ENCODE data around the gene NABP2. TPM values are rescaled to one million over a fixed set of nuclear protein-coding genes. Genes with fewer than 3 reads are reported as not detected.

NABP2 gene
- total RNA-seq, 1 donor from 2014 or later: 40.5 TPM

DNA sequence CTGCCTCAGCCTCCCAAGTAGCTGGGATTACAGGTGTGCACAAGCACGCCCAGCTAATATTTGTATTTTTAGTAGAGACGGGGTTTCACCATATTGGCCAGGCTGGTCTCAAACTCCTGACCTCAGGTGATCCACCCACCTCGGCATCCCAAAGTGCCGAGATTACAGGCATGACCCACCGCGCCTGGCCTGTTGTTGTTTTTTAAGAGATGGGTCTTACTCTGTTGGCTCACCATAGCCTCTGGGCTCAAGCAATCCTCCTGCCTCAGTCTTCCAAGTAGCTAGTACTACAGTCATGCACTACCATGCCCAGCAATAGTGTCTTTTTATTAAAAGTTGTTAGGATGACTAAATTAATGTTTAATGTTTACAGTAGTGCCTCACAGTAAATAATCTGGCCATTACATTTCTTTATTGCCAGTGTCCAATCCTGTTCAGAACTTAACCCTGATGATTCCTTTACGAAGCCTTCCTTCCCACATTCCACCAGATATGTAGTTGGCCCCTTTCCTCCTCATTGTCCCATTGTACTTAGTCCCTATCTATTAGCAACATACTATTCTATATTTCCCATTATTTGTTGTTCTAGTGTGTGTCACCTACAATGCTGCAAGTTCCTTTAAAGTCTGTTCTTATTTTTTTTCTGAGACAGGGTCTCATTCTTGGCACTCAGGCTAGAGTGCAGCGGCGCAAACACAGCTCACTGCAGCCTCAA lies 26.1 kb upstream of the NABP2 start:
- no peak for FAIRE-seq
- TF ChIP-seq, protein P1, sequence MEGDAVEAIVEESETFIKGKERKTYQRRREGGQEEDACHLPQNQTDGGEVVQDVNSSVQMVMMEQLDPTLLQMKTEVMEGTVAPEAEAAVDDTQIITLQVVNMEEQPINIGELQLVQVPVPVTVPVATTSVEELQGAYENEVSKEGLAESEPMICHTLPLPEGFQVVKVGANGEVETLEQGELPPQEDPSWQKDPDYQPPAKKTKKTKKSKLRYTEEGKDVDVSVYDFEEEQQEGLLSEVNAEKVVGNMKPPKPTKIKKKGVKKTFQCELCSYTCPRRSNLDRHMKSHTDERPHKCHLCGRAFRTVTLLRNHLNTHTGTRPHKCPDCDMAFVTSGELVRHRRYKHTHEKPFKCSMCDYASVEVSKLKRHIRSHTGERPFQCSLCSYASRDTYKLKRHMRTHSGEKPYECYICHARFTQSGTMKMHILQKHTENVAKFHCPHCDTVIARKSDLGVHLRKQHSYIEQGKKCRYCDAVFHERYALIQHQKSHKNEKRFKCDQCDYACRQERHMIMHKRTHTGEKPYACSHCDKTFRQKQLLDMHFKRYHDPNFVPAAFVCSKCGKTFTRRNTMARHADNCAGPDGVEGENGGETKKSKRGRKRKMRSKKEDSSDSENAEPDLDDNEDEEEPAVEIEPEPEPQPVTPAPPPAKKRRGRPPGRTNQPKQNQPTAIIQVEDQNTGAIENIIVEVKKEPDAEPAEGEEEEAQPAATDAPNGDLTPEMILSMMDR (IDR thresholded peaks at IDR 0.05; ENCODE audit: insufficient read depth, low read length, severe bottlenecking): no peak

DNA sequence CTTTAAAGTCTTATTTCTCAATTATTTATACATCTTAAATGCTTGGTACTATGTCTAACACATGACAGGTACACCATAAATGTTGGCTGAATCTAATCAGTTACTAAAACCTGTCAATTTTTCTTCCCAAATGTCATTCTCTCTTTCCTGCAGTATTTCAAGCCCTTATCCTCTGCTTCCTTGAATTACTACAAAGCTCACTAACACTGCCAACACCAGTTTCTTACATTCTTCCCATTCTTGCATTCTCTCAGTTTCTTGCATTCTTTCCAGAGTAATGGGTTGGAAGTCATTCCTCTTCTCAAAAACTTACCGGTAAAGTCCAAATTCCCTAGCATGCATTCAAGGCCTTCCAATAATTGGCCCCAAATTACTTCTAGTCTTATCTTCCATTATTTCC lies 25.3 kb upstream of the NABP2 start:
- Histone ChIP-seq H3K4me3 (ENCODE audit: low read depth, low read length) (no peak overlapping the region), H3K27me3 (ENCODE audit: control insufficient read depth, insufficient read depth, low read length) (no peaks in the 10 kb centered on the region), H3K36me3 (ENCODE audit: control insufficient read depth, insufficient read depth, low read length) (no peaks in the 10 kb centered on the region)
- DNase-seq (ENCODE audit: low read depth): no peak
- TF ChIP-seq, protein P1 (IDR thresholded peaks at IDR 0.05; ENCODE audit: insufficient read depth, low read length, severe bottlenecking): no peak
- no peak for FAIRE-seq

More for the DNA sequence above, 26.1 kb upstream of the NABP2 start:
- H3K27me3 ChIP-seq (ENCODE audit: control insufficient read depth, insufficient read depth, low read length): no peaks in the 10 kb centered on the region
- DNase-seq (ENCODE audit: low read depth): no peak
- H3K36me3 ChIP-seq (ENCODE audit: control insufficient read depth, insufficient read depth, low read length): no peaks in the 10 kb centered on the region
- H3K4me3 ChIP-seq (ENCODE audit: low read depth, low read length): no peak overlapping the region

DNA sequence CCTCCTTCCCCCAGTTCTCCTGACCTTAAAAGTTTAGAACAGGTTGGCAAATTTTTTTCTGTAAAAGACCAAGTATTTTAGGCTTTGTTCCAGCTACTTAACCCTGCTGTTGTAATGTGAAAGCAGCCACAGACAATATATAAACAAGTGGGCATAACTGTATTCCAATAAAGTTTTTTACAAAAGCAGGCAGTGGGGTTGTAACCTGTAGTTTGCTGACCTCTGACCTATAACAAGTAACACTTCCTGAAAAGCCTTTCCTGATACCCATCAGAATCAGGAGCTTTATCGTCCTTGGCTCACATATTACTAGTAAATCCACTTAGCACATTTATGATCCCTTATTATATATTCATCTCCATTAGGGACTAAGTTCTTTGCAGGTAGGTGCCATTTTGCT lies 21.8 kb upstream of the NABP2 start:
- TF ChIP-seq, protein P1 (IDR thresholded peaks at IDR 0.05; ENCODE audit: insufficient read depth, low read length, severe bottlenecking): no peak
- no peak for DNase-seq (ENCODE audit: low read depth)

DNA sequence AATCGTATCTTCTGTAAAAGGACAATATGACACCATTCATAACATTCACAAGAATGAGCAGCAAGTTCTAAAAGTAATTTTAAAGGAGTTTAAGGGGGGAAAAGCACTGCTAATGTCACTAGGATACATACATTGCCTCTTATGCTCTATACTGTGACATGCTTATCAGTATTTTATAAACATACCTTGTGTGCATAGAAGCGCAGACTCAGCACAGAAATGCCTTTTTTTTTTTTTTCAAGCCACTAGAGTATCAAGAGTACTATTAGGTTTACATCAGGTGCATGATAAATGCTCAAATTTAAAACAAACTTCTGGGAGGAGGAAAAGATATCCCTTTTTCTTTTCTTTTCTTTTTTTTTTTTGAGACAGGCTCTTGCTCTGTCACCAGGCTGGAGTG lies 21.3 kb upstream of the NABP2 start:
- FAIRE-seq (no peak), DNase-seq (ENCODE audit: low read depth) (no peak)
- no peak overlapping the region for H3K4me3 ChIP-seq (ENCODE audit: low read depth, low read length)
- peaks cover 14% of the 10 kb centered on the region for H3K36me3 ChIP-seq (ENCODE audit: control insufficient read depth, insufficient read depth, low read length)
- no peaks in the 10 kb centered on the region for H3K27me3 ChIP-seq (ENCODE audit: control insufficient read depth, insufficient read depth, low read length)
- TF ChIP-seq, protein P1 (IDR thresholded peaks at IDR 0.05; ENCODE audit: insufficient read depth, low read length, severe bottlenecking): no peak

More for the DNA sequence above, 21.8 kb upstream of the NABP2 start:
- Histone ChIP-seq H3K27me3 (ENCODE audit: control insufficient read depth, insufficient read depth, low read length) (no peaks in the 10 kb centered on the region), H3K4me3 (ENCODE audit: low read depth, low read length) (no peak overlapping the region), H3K36me3 (ENCODE audit: control insufficient read depth, insufficient read depth, low read length) (peaks cover 10% of the 10 kb centered on the region)
- no peak for FAIRE-seq

DNA sequence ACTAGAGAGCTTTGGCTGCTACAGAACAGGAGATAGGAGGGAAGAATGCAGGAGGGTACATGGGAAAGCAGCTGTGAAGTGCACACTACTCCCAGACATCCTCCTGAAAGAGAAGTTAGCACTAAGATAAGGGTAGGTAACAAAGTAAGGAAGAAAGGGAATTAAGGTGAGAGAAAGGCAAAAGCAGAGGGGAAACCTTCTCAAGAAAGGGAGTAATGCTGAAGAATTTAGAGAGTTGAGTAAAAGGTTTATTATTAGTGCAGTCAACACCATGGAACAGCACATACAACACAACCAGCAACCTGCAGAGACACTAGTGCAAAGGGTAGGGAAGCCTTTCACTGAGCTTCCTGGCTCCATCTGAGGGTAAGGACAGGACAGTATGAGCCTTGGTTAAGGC lies 19.9 kb upstream of the NABP2 start:
- TF ChIP-seq, protein P1 (IDR thresholded peaks at IDR 0.05; ENCODE audit: insufficient read depth, low read length, severe bottlenecking): no peak
- Histone ChIP-seq H3K4me3 (ENCODE audit: low read depth, low read length) (no peak overlapping the region), H3K36me3 (ENCODE audit: control insufficient read depth, insufficient read depth, low read length) (peaks cover 19% of the 10 kb centered on the region), H3K27me3 (ENCODE audit: control insufficient read depth, insufficient read depth, low read length) (no peaks in the 10 kb centered on the region)
- DNase-seq (ENCODE audit: low read depth): no peak
- no peak for FAIRE-seq

DNA sequence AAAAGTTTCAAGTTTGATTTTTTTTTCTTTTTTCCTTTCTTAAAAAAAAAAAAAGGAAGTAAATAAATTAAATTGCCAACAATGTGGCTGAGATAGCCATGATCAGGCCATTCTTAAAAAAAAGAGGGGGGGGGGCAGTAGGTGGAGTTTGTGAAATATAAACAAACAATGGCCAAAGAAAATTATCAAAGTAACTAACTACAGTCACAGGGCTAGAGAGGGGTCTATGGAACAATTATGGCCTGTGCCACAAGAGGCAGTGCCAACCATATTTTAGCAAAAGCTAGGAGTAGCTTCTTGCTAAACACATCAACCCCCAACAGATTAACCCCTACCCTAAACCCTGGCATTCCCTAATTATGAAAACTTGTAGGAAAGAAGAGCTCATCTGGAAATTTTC lies 18.7 kb upstream of the NABP2 start:
- no peak overlapping the region for H3K4me3 ChIP-seq (ENCODE audit: low read depth, low read length)
- H3K36me3 ChIP-seq (ENCODE audit: control insufficient read depth, insufficient read depth, low read length): peaks cover 24% of the 10 kb centered on the region
- no peak for FAIRE-seq

More for the DNA sequence above, 18.7 kb upstream of the NABP2 start:
- DNase-seq (ENCODE audit: low read depth): no peak
- TF ChIP-seq, protein P1 (IDR thresholded peaks at IDR 0.05; ENCODE audit: insufficient read depth, low read length, severe bottlenecking): no peak
- H3K27me3 ChIP-seq (ENCODE audit: control insufficient read depth, insufficient read depth, low read length): no peaks in the 10 kb centered on the region
